IMR-90 (cell line): Measurements from ENCODE around the gene BTBD9. TPM values are rescaled to one million over a fixed set of nuclear protein-coding genes. Genes with fewer than 3 reads are reported as not detected.

ENCODE experiments used
- ATAC-seq: fragments of 200-7000 bp; cut with Tn5 transposase; 2 replicates; pipeline ENCODE4 v1.9.1; 2020; ENCODE audit warnings: low read depth, mild to moderate bottlenecking, moderate library complexity
- BruUV-seq: library from RNA; stranded (reverse); fragments of 400-500 nt; replicated peaks from 2 replicates; lab custom pipeline; 2021; lab: Mats Ljungman, UMichigan
- CTCF ChIA-PET: fragments of 300-600 bp; formaldehyde crosslinking; extraction: SDS; loops from one replicate; lab custom pipeline; 2021; ENCODE audit warnings: antibody characterized with exemption; lab: Yijun Ruan, JAX
- POLR2A ChIA-PET: fragments of 300-600 bp; sonication (Branson Sonifier 250); formaldehyde crosslinking; loops from one replicate; lab custom pipeline; 2022; ENCODE audit warnings: antibody characterized with exemption; ENCODE audit not compliant: unreplicated experiment; lab: Charles Lee
- DNase-seq: peaks from one replicate; pipeline ENCODE4 v3.0.0; 2013
- H2AFZ ChIP-seq: replicated peaks from 2 replicates; pipeline ENCODE3; 2013; ENCODE audit warnings: low read length, mild to moderate bottlenecking; ENCODE audit not compliant: poor library complexity
- H2AK5ac ChIP-seq: 2 replicates; pipeline ENCODE4 v1.6.1; 2013; ENCODE audit warnings: low read depth, low read length, inconsistent platforms
- H2AK9ac ChIP-seq: replicated peaks from 2 replicates; pipeline ENCODE3; 2013; ENCODE audit warnings: mild to moderate bottlenecking, low read depth, low read length, moderate library complexity; ENCODE audit not compliant: poor library complexity
- H2BK120ac ChIP-seq: 2 replicates; pipeline ENCODE4 v1.6.1; 2013; ENCODE audit warnings: low read depth, low read length, inconsistent platforms
- H2BK15ac ChIP-seq: 3 replicates; pipeline ENCODE4 v1.6.1; 2013; ENCODE audit warnings: low read depth, low read length, inconsistent platforms
- H2BK20ac ChIP-seq: 2 replicates; pipeline ENCODE4 v1.6.1; 2013; ENCODE audit warnings: low read depth, mild to moderate bottlenecking, inconsistent platforms, low read length, moderate library complexity
- H2BK5ac ChIP-seq: 2 replicates; pipeline ENCODE4 v1.6.1; 2013; ENCODE audit warnings: mild to moderate bottlenecking, low read depth, low read length, inconsistent platforms; ENCODE audit not compliant: poor library complexity, severe bottlenecking
- H3K14ac ChIP-seq: replicated peaks from 2 replicates; pipeline ENCODE4 v1.6.1; 2013; ENCODE audit warnings: low read depth, low read length, inconsistent platforms
- H3K18ac ChIP-seq: 2 replicates; pipeline ENCODE4 v1.6.1; 2013; ENCODE audit warnings: low read depth, low read length, control low read depth
- H3K23ac ChIP-seq: 2 replicates; pipeline ENCODE4 v1.6.1; 2013; ENCODE audit warnings: low read depth, low read length, inconsistent platforms
- H3K27ac ChIP-seq: 2 replicates; pipeline ENCODE4 v1.5.1; 2013; ENCODE audit warnings: mild to moderate bottlenecking, control low read depth, low read length; ENCODE audit not compliant: insufficient read depth
- H3K27me3 ChIP-seq: 2 replicates; pipeline ENCODE4 v1.6.1; 2013; ENCODE audit warnings: low read length; ENCODE audit not compliant: control insufficient read depth, insufficient read depth
- H3K36me3 ChIP-seq: 2 replicates; pipeline ENCODE4 v1.6.1; 2013; ENCODE audit warnings: low read length, mixed read lengths; ENCODE audit not compliant: control insufficient read depth, insufficient read depth
- H3K4ac ChIP-seq: 2 replicates; pipeline ENCODE4 v1.6.1; 2013; ENCODE audit warnings: low read depth, low read length, inconsistent platforms
- H3K4me1 ChIP-seq: 2 replicates; pipeline ENCODE4 v1.6.1; 2013; ENCODE audit warnings: low read length, mixed read lengths; ENCODE audit not compliant: control insufficient read depth, insufficient read depth
- H3K4me2 ChIP-seq: 2 replicates; pipeline ENCODE4 v1.6.1; 2013; ENCODE audit warnings: low read depth, mild to moderate bottlenecking, control low read depth, low read length, moderate library complexity
- H3K4me3 ChIP-seq: 2 replicates; pipeline ENCODE4 v1.5.1; 2013; ENCODE audit warnings: low read depth, mild to moderate bottlenecking, control low read depth, low read length, moderate library complexity; ENCODE audit not compliant: insufficient read depth
- H3K56ac ChIP-seq: 2 replicates; pipeline ENCODE4 v1.6.1; 2013; ENCODE audit warnings: low read length, inconsistent platforms; ENCODE audit not compliant: insufficient read depth; ENCODE audit errors: extremely low read depth
- H3K79me1 ChIP-seq, 2 experiments: 2 replicates each; pipeline ENCODE4 v1.6.1; 2013; ENCODE audit warnings: low read length in 2 of 2, inconsistent platforms in 1 of 2, low read depth in 1 of 2
- H3K9ac ChIP-seq: 2 replicates; pipeline ENCODE4 v1.6.1; 2013; ENCODE audit warnings: low read depth, low read length, control low read depth
- H3K9me1 ChIP-seq: 2 replicates; pipeline ENCODE4 v1.6.1; 2013; ENCODE audit warnings: low read length, inconsistent platforms; ENCODE audit not compliant: insufficient read depth
- H3K9me3 ChIP-seq: 2 replicates; pipeline ENCODE4 v1.6.1; 2013; ENCODE audit warnings: low read length; ENCODE audit not compliant: control insufficient read depth, insufficient read depth
- H4K20me1 ChIP-seq: 2 replicates; pipeline ENCODE4 v1.6.1; 2013; ENCODE audit warnings: low read length, inconsistent platforms; ENCODE audit not compliant: insufficient read depth
- H4K5ac ChIP-seq: 2 replicates; pipeline ENCODE4 v1.6.1; 2013; ENCODE audit warnings: mild to moderate bottlenecking, low read depth, low read length, control low read depth
- H4K8ac ChIP-seq, 2 experiments: 2 replicates each; pipeline ENCODE4 v1.6.1; 2013; ENCODE audit warnings: low read depth in 2 of 2, low read length in 2 of 2, control low read depth in 1 of 2, inconsistent platforms in 1 of 2
- H4K91ac ChIP-seq: 2 replicates; pipeline ENCODE4 v1.6.1; 2013; ENCODE audit warnings: low read depth, low read length, inconsistent platforms; ENCODE audit not compliant: insufficient read depth
- CEBPB ChIP-seq: IDR thresholded peaks from 2 replicates; pipeline ENCODE4 v1.6.1; 2012; ENCODE audit warnings: low read depth, low read length, improper control_type of control experiment
- MAZ ChIP-seq: IDR thresholded peaks from 2 replicates; pipeline ENCODE4 v1.6.1; 2012; ENCODE audit warnings: low read depth, mild to moderate bottlenecking, low read length, improper control_type of control experiment, moderate library complexity, borderline replicate concordance
- NFE2L2 ChIP-seq: fragments of 150-350 bp; IDR thresholded peaks from 2 replicates; pipeline ENCODE4 v1.6.1; 2016; ENCODE audit warnings: low read depth, mild to moderate bottlenecking, low read length
- POLR2A ChIP-seq: IDR thresholded peaks from 2 replicates; pipeline ENCODE4 v1.6.1; 2012; ENCODE audit warnings: mild to moderate bottlenecking, low read depth, low read length
- WGBS, 2 experiments: methylation state at CpG; one replicate each; pipeline versions ENCODE4 v1.1.5 to v1.1.7; 2013; ENCODE audit warnings: missing lambda C conversion rate in 2 of 2; ENCODE audit not compliant: insufficient read length in 1 of 2; ENCODE audit errors: extremely low coverage in 2 of 2; 5-methylcytosine and 5-hydroxymethylcytosine counted together
- dilution Hi-C: fragments of 300-500 bp; cut with HindIII; formaldehyde crosslinking; loops from one replicate; pipeline ENCODE4 v1.14.3; 2018; ENCODE audit warnings: low sequenced_read_pairs; ENCODE audit not compliant: unreplicated experiment
- in situ Hi-C: fragments of 300-500 bp; cut with MboI; formaldehyde crosslinking; loops from 3 replicates; pipeline ENCODE4 v1.14.3; 2019; ENCODE audit warnings: low sequenced_read_pairs, inconsistent platforms, mixed read lengths
- intact Hi-C: fragments of 100-400 bp; cut with micrococcal nuclease; formaldehyde crosslinking; loops from 2 replicates; pipeline ENCODE4 v1.10.0; 2022
- polyA plus RNA-seq, 3 experiments: library from polyadenylated mRNA; depleted of rRNA; stranded (reverse); fragments of >200 nt; gene quantifications; 2 replicates each; pipeline ENCODE4 v1.2.3, GENCODE V29; 2012; ENCODE audit warnings: low replicate concordance in 1 of 3
- total RNA-seq: library from RNA; depleted of rRNA; stranded (reverse); fragments of >200 nt; gene quantifications from 2 replicates; pipeline ENCODE4 v1.2.3, GENCODE V29; 2012
- TF ChIP-seq, protein P1 (sequence below): conservative IDR thresholded peaks from 2 replicates; pipeline ENCODE4 v1.5.1; 2012; ENCODE audit warnings: mild to moderate bottlenecking, low read depth, low read length, improper control_type of control experiment

BTBD9 gene
- total and polyA plus RNA-seq, 2 of the 4 experiments (the other 2 are of a cell fraction), result 4.1 to 22.0 TPM

DNA sequence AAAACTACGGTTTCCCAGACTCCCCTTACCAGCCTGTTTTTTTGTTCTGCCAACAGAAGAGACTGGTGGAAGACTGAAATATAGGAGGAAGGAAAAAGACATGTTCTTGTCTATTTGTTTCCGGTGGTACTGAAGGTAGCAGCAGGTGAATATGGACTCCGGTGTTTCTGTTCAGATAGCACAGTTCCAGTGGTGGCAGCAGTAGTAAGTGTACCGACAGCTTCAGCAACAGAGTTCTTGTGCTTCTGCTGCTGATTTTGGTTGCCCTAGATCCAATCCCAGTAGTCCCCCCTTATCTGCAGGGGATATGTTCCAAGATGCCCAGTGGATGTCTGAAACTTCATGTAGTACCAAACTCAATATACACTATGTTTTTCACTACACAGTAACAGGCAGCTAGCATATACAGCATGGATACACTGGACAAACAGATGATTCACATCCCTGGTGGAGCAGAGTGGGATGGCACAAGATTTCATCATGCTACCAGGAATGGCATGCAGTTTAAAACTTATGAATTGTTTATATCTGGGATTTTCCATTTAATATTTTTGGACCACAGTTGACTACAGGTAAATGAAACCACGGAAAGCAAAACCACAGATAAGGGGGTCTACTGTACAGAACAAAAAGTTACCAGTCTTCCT lies 301.8 kb downstream of the BTBD9 start (continued):
- no peak for TF ChIP-seq NFE2L2
- TF ChIP-seq POLR2A, result no peak
- no peak for TF ChIP-seq MAZ

DNA sequence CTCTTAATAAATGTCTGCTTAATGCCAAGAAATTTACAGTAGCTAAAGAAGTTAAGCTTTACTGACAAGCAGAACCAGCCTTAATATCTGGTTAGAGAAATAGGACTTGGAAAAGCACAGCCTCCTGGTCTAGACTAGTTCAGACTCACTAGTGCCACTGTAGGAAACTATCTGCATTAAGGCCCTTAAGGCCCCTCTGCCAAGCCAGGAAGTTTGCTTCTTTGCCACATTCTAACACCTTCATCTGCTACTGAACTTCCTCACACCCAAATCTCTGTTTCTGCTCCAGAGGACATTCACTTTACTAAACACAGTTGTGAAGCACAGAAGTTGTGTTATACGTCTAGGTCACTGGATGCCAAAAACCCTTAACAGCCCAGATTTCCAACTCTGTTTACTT lies 302.8 kb downstream of the BTBD9 start:
- no peak overlapping the region for H3K56ac ChIP-seq
- H2AFZ ChIP-seq, result no peak overlapping the region
- H3K9me3 ChIP-seq, result peaks cover 2% of the 10 kb centered on the region; the same call in 1 of the 2 replicates
- peak overlapping the region; percentile 61 for H2BK20ac ChIP-seq
- H3K4ac ChIP-seq, result peak overlapping the region; percentile 66
- no peak overlapping the region; a peak in 1 of 4 replicates for H4K8ac ChIP-seq
- H3K27ac ChIP-seq, result no peak overlapping the region
- no peak overlapping the region for H3K9ac ChIP-seq
- no peak overlapping the region for H4K5ac ChIP-seq
- peak overlapping the region; percentile 31; the same call in 1 of the 2 replicates for H4K91ac ChIP-seq
- 0 out of 4 replicates have a peak, but pooled peaks cover 0 to 5% of the 10 kb centered on the region in 2 experiments for H3K79me1 ChIP-seq
- H3K4me1 ChIP-seq, result peaks cover 6% of the 10 kb centered on the region
- H3K4me2 ChIP-seq, result no peak overlapping the region
- H3K36me3 ChIP-seq, result no peaks in the 10 kb centered on the region
- no peak overlapping the region for H2BK5ac ChIP-seq
- DNase-seq (no peak), ATAC-seq (no peak)
- peak overlapping the region; percentile 30; the same call in 1 of the 2 replicates for H2AK5ac ChIP-seq
- no peak overlapping the region for H3K18ac ChIP-seq
- CTCF ChIA-PET, result no interaction called here
- H3K14ac ChIP-seq, result peak overlapping the region; percentile 60; the same call in 1 of the 2 replicates
- POLR2A ChIA-PET, result no interaction called here
- no peaks in the 10 kb centered on the region for H3K9me1 ChIP-seq
- H4K20me1 ChIP-seq, result no peaks in the 10 kb centered on the region
- peak overlapping the region; percentile 84; the same call in 2 of the 3 replicates for H2BK15ac ChIP-seq
- no peak overlapping the region for H2AK9ac ChIP-seq
- in situ Hi-C loops, result no loop called here
- no CpG with 5 or more reads among the region's 1 CpG for WGBS, 2 experiments
- H3K27me3 ChIP-seq, result no peaks in the 10 kb centered on the region
- intact Hi-C loops, result loop anchor here (5.0 kb wide), 1 partner anchor 75 kb away; no protein-coding TSS in a partner anchor
- TF ChIP-seq, protein P1, sequence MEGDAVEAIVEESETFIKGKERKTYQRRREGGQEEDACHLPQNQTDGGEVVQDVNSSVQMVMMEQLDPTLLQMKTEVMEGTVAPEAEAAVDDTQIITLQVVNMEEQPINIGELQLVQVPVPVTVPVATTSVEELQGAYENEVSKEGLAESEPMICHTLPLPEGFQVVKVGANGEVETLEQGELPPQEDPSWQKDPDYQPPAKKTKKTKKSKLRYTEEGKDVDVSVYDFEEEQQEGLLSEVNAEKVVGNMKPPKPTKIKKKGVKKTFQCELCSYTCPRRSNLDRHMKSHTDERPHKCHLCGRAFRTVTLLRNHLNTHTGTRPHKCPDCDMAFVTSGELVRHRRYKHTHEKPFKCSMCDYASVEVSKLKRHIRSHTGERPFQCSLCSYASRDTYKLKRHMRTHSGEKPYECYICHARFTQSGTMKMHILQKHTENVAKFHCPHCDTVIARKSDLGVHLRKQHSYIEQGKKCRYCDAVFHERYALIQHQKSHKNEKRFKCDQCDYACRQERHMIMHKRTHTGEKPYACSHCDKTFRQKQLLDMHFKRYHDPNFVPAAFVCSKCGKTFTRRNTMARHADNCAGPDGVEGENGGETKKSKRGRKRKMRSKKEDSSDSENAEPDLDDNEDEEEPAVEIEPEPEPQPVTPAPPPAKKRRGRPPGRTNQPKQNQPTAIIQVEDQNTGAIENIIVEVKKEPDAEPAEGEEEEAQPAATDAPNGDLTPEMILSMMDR, result no peak
- TF ChIP-seq CEBPB, result no peak
- peak overlapping the region; percentile 18; the same call in 1 of the 2 replicates for H3K23ac ChIP-seq
- dilution Hi-C loops, result no loop called here
- no TSS peak for BruUV-seq
- peak overlapping the region; percentile 60 for H2BK120ac ChIP-seq
- H3K4me3 ChIP-seq, result no peak overlapping the region
